H1 (cell line): ENCODE data around the gene SULF2. TPM values are rescaled to one million over a fixed set of nuclear protein-coding genes. Genes with fewer than 3 reads are reported as not detected.

Experiments used
- CTCF ChIA-PET: fragments of 300-600 bp; sonication (Branson Sonifier 250); formaldehyde crosslinking; loops from one replicate; lab custom pipeline; 2021; ENCODE audit not compliant: partially characterized antibody; lab: Charles Lee
- POLR2A ChIA-PET: fragments of 300-600 bp; sonication (Branson Sonifier 250); formaldehyde crosslinking; loops from one replicate; lab custom pipeline; 2021; ENCODE audit warnings: inconsistent platforms; ENCODE audit not compliant: partially characterized antibody; lab: Charles Lee
- DNase-seq, 2 experiments: peaks; one replicate each; pipeline versions ENCODE4 v3.0.0 to v3.0.0-alpha.2; 2010 to 2022; ENCODE audit warnings: low spot score in 2 of 2, low read depth in 1 of 2, mixed read lengths in 1 of 2
- FAIRE-seq: peaks from 2 replicates; lab custom pipeline; 2011; peaks lifted over from hg19 to GRCh38; lab: Jason Lieb, UNC
- H2AFZ ChIP-seq: 2 replicates; pipeline ENCODE4 v1.8.1; 2012; ENCODE audit warnings: low read length, inconsistent platforms
- H2AK5ac ChIP-seq: 2 replicates; pipeline ENCODE4 v1.6.1; 2013; ENCODE audit warnings: low read depth, low read length
- H2BK120ac ChIP-seq: replicated peaks from 2 replicates; pipeline ENCODE3; 2013; ENCODE audit warnings: low read depth, low read length, inconsistent platforms
- H2BK12ac ChIP-seq: 2 replicates; pipeline ENCODE4 v1.6.1; 2013; ENCODE audit warnings: low read depth, low read length
- H2BK15ac ChIP-seq: 2 replicates; pipeline ENCODE4 v1.6.1; 2013; ENCODE audit warnings: low read length
- H2BK20ac ChIP-seq: 2 replicates; pipeline ENCODE4 v1.6.1; 2013; ENCODE audit warnings: low read length
- H2BK5ac ChIP-seq: 2 replicates; pipeline ENCODE4 v1.6.1; 2013; ENCODE audit warnings: low read depth, low read length
- H3K14ac ChIP-seq: 2 replicates; pipeline ENCODE4 v1.6.1; 2013; ENCODE audit warnings: inconsistent platforms; ENCODE audit not compliant: insufficient read length
- H3K18ac ChIP-seq: 2 replicates; pipeline ENCODE4 v1.6.1; 2013; ENCODE audit warnings: low read length; ENCODE audit errors: extremely low read depth
- H3K23ac ChIP-seq: 2 replicates; pipeline ENCODE4 v1.6.1; 2013; ENCODE audit warnings: inconsistent platforms; ENCODE audit not compliant: insufficient read length
- H3K23me2 ChIP-seq: 2 replicates; pipeline ENCODE4 v1.6.1; 2013; ENCODE audit warnings: low read depth, low read length
- H3K27ac ChIP-seq: 2 replicates; pipeline ENCODE4 v1.6.1; 2011; ENCODE audit warnings: low read depth, low read length, inconsistent platforms
- H3K27me3 ChIP-seq, 4 experiments: replicated peaks in 1 of 4; 1 replicate in 1 of 4; 2 replicates in 3 of 4; pipeline versions ENCODE4 v1.6.1 to v1.8.1; 2011 to 2013; ENCODE audit warnings: low read length in 3 of 4, mild to moderate bottlenecking in 3 of 4, inconsistent platforms in 2 of 4, mixed read lengths in 2 of 4, moderate library complexity in 1 of 4; ENCODE audit not compliant: control insufficient read depth in 3 of 4, insufficient read depth in 3 of 4; ENCODE audit errors: extremely low read depth in 1 of 4
- H3K36me3 ChIP-seq, 4 experiments: 2 replicates each; pipeline versions ENCODE4 v1.6.1 to v1.8.1; 2011 to 2013; ENCODE audit warnings: mild to moderate bottlenecking in 4 of 4, low read length in 3 of 4, moderate library complexity in 2 of 4, control low read depth in 1 of 4, inconsistent platforms in 1 of 4; ENCODE audit not compliant: insufficient read depth in 4 of 4, control insufficient read depth in 2 of 4
- H3K4ac ChIP-seq: replicated peaks from 2 replicates; pipeline ENCODE3; 2013; ENCODE audit warnings: low read length, low read depth, mixed read lengths, inconsistent platforms; ENCODE audit not compliant: insufficient read length
- H3K4me1 ChIP-seq, 4 experiments: replicated peaks in 1 of 4; 1 replicate in 1 of 4; 2 replicates in 3 of 4; pipeline versions ENCODE4 v1.6.1 to v1.8.1; 2011 to 2013; ENCODE audit warnings: low read length in 3 of 4, inconsistent platforms in 2 of 4, mixed read lengths in 1 of 4; ENCODE audit not compliant: insufficient read depth in 4 of 4, control insufficient read depth in 3 of 4
- H3K4me2 ChIP-seq, 2 experiments: 2 replicates each; pipeline versions ENCODE4 v1.6.1 to v1.8.1; 2011 to 2013; ENCODE audit warnings: low read depth in 2 of 2, low read length in 2 of 2, control low read depth in 1 of 2, inconsistent platforms in 1 of 2, mild to moderate bottlenecking in 1 of 2; ENCODE audit not compliant: insufficient read depth in 1 of 2
- H3K4me3 ChIP-seq, 4 experiments: fragments of 200-600, 300-600 bp in 1 of 4; sonication (generic), shearing (Covaris generic), sonication (Bioruptor Twin) in 1 of 4; 2 replicates each; pipeline versions ENCODE4 v1.5.1 to v1.8.1; 2011 to 2016; ENCODE audit warnings: low read length in 4 of 4, low read depth in 3 of 4, control low read depth in 2 of 4, inconsistent platforms in 2 of 4, mild to moderate bottlenecking in 2 of 4, mixed read lengths in 1 of 4, moderate library complexity in 1 of 4; ENCODE audit not compliant: insufficient read depth in 2 of 4; ENCODE audit errors: extremely low read depth in 1 of 4
- H3K56ac ChIP-seq: replicated peaks from 2 replicates; pipeline ENCODE3; 2013; ENCODE audit warnings: low read depth, mild to moderate bottlenecking, mixed read lengths, low read length, inconsistent platforms; ENCODE audit not compliant: insufficient read length
- H3K79me1 ChIP-seq: 2 replicates; pipeline ENCODE4 v1.6.1; 2013; ENCODE audit warnings: low read depth, low read length, control low read depth
- H3K79me2 ChIP-seq, 2 experiments: 2 replicates each; pipeline versions ENCODE4 v1.6.1 to v1.8.1; 2012 to 2013; ENCODE audit warnings: low read length in 2 of 2, mild to moderate bottlenecking in 2 of 2, inconsistent platforms in 1 of 2; ENCODE audit not compliant: insufficient read depth in 2 of 2, control insufficient read depth in 1 of 2
- H3K9ac ChIP-seq, 4 experiments: replicated peaks in 1 of 4; 1 replicate in 1 of 4; 2 replicates in 3 of 4; pipeline versions ENCODE4 v1.6.1 to v1.8.1; 2011 to 2013; ENCODE audit warnings: low read depth in 3 of 4, low read length in 3 of 4, control low read depth in 2 of 4, mild to moderate bottlenecking in 2 of 4, moderate library complexity in 2 of 4, inconsistent platforms in 1 of 4; ENCODE audit errors: extremely low read depth in 1 of 4
- H3K9me3 ChIP-seq, 2 experiments: 2 replicates each; pipeline versions ENCODE4 v1.6.1 to v1.8.1; 2012 to 2013; ENCODE audit warnings: mild to moderate bottlenecking in 2 of 2, moderate library complexity in 2 of 2, control low read depth in 1 of 2, inconsistent platforms in 1 of 2, low read depth in 1 of 2, low read length in 1 of 2, mixed read lengths in 1 of 2; ENCODE audit not compliant: insufficient read depth in 2 of 2
- H4K20me1 ChIP-seq, 2 experiments: replicated peaks in 1 of 2; 2 replicates each; pipeline versions ENCODE3 to v1.8.1; 2011 to 2013; ENCODE audit warnings: inconsistent platforms in 2 of 2, low read length in 2 of 2, mild to moderate bottlenecking in 1 of 2; ENCODE audit not compliant: insufficient read depth in 2 of 2, control insufficient read depth in 1 of 2
- H4K5ac ChIP-seq: 2 replicates; pipeline ENCODE4 v1.6.1; 2013; ENCODE audit warnings: low read length, low read depth, mixed read lengths, inconsistent platforms; ENCODE audit not compliant: insufficient read length
- H4K8ac ChIP-seq: 2 replicates; pipeline ENCODE4 v1.8.0; 2013; ENCODE audit warnings: mild to moderate bottlenecking, moderate library complexity, low read length, inconsistent platforms; ENCODE audit not compliant: insufficient read depth; ENCODE audit errors: extremely low read depth
- H4K91ac ChIP-seq: replicated peaks from 2 replicates; pipeline ENCODE3; 2013; ENCODE audit warnings: low read length, mixed read lengths, inconsistent platforms; ENCODE audit not compliant: insufficient read length
- JUN ChIP-seq: IDR thresholded peaks from 2 replicates; pipeline ENCODE4 v1.6.1; 2011; ENCODE audit warnings: low read depth, mild to moderate bottlenecking, improper control_type of control experiment, low read length
- PHF8 ChIP-seq: fragments of 200-600 bp; sonication (generic); conservative IDR thresholded peaks from 2 replicates; pipeline ENCODE4 v1.7.1; 2012; ENCODE audit warnings: low read depth, mild to moderate bottlenecking, inconsistent platforms, low read length, moderate library complexity
- SAP30 ChIP-seq: fragments of 300-600 bp; sonication (generic); IDR thresholded peaks from 2 replicates; pipeline ENCODE4 v1.7.1; 2012; ENCODE audit warnings: low read length, moderate library complexity, mild to moderate bottlenecking, inconsistent platforms; ENCODE audit not compliant: insufficient read depth, insufficient replicate concordance
- SIX5 ChIP-seq: IDR thresholded peaks from 2 replicates; pipeline ENCODE4 v1.6.1; 2011; ENCODE audit warnings: mild to moderate bottlenecking, low read depth, low read length
- SP1 ChIP-seq: IDR thresholded peaks from 2 replicates; pipeline ENCODE4 v1.6.1; 2011; ENCODE audit warnings: low read depth, low read length
- SP2 ChIP-seq: IDR thresholded peaks from 2 replicates; pipeline ENCODE4 v1.6.1; 2012; ENCODE audit warnings: mild to moderate bottlenecking, low read length, inconsistent platforms
- TAF1 ChIP-seq: IDR thresholded peaks from 2 replicates; pipeline ENCODE4 v1.6.1; 2011; ENCODE audit warnings: mild to moderate bottlenecking, low read depth, low read length
- WGBS, 2 experiments: shearing (Covaris generic) in 1 of 2; methylation state at CpG; one replicate each; pipeline versions ENCODE4 v1.1.6 to v1.1.7; 2013 to 2015; ENCODE audit warnings: low lambda C conversion rate in 2 of 2, mixed read lengths in 2 of 2, inconsistent platforms in 1 of 2, low coverage in 1 of 2, missing lambda C conversion rate in 1 of 2; ENCODE audit not compliant: insufficient replicate concordance in 2 of 2, insufficient coverage in 1 of 2, insufficient read length in 1 of 2; ENCODE audit errors: extremely low coverage in 1 of 2, missing lambda C conversion rate in 1 of 2; 5-methylcytosine and 5-hydroxymethylcytosine counted together
- polyA plus RNA-seq, 7 experiments: library from polyadenylated mRNA; depleted of rRNA in 3 of 7; stranded (reverse) in 5 of 7; unstranded in 2 of 7; fragments of >200 nt in 5 of 7; fragments of 200-250 nt in 2 of 7; gene quantifications; 1 replicate in 5 of 7; 2 replicates in 1 of 7; 4 replicates in 1 of 7; pipeline versions ENCODE4 v1.2.1 to v1.2.3, GENCODE V29; 2011 to 2013; ENCODE audit warnings: missing spikeins in 2 of 7, mixed read lengths in 2 of 7
- total RNA-seq: library from RNA; stranded (reverse); fragmentation: NEBNext Ultra II Directional; extraction: Animal tissue kit (Norgen Biotek cat#: 25700); gene quantifications from 2 replicates; pipeline ENCODE4 v1.2.1, GENCODE V29; 2021
- TF ChIP-seq, protein P1 (sequence below): IDR thresholded peaks from 2 replicates; pipeline ENCODE4 v1.6.1; 2012; ENCODE audit warnings: inconsistent platforms
- TF ChIP-seq, protein P2 (sequence below): IDR thresholded peaks from 2 replicates; pipeline ENCODE4 v1.6.1; 2012; ENCODE audit warnings: low read length, inconsistent platforms

Gene SULF2
- total and polyA plus RNA-seq, 2 of the 8 experiments (the other 6 are each of a cell fraction or from before 2014, with no cell fraction given) = 15.7 to 28.2 TPM

- no peaks in the 10 kb centered on the region for H3K4me1 ChIP-seq
- H3K36me3 ChIP-seq = no peaks in the 10 kb centered on the region
- H2BK12ac ChIP-seq = no peak overlapping the region
- WGBS, 2 experiments = 81% methylated on average over 6 of the region's 7 CpGs; no CpG with 5 or more reads in 1 of the 2 experiments
- no peaks in the 10 kb centered on the region for H3K79me2 ChIP-seq
- H3K9ac ChIP-seq = no peak overlapping the region
- no peaks in the 10 kb centered on the region for H4K20me1 ChIP-seq
- H4K8ac ChIP-seq = no peak overlapping the region
- H3K23ac ChIP-seq = no peak overlapping the region
- no peak overlapping the region for H2BK120ac ChIP-seq
- TF ChIP-seq SIX5 = no peak
- TF ChIP-seq, protein P1, sequence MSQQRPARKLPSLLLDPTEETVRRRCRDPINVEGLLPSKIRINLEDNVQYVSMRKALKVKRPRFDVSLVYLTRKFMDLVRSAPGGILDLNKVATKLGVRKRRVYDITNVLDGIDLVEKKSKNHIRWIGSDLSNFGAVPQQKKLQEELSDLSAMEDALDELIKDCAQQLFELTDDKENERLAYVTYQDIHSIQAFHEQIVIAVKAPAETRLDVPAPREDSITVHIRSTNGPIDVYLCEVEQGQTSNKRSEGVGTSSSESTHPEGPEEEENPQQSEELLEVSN = no peak
- TF ChIP-seq SP1 = no peak
- TF ChIP-seq PHF8 = no peak
- TF ChIP-seq TAF1 = no peak
- TF ChIP-seq JUN = no peak
- no peak for TF ChIP-seq SP2
- TF ChIP-seq, protein P2, sequence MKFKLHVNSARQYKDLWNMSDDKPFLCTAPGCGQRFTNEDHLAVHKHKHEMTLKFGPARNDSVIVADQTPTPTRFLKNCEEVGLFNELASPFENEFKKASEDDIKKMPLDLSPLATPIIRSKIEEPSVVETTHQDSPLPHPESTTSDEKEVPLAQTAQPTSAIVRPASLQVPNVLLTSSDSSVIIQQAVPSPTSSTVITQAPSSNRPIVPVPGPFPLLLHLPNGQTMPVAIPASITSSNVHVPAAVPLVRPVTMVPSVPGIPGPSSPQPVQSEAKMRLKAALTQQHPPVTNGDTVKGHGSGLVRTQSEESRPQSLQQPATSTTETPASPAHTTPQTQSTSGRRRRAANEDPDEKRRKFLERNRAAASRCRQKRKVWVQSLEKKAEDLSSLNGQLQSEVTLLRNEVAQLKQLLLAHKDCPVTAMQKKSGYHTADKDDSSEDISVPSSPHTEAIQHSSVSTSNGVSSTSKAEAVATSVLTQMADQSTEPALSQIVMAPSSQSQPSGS = no peak
- TF ChIP-seq SAP30 = no peak
- TF ChIP-seq, all 59 proteins: peak for 0
- Histone ChIP-seq H3K18ac (no peak overlapping the region), H4K91ac (no peak overlapping the region), H3K4me2 (no peak overlapping the region), H2AFZ (no peak overlapping the region), H2BK5ac (no peak overlapping the region), H2AK5ac (no peak overlapping the region), H3K9me3 (no peaks in the 10 kb centered on the region), H2BK20ac (no peak overlapping the region), H3K23me2 (no peaks in the 10 kb centered on the region), H4K5ac (no peak overlapping the region), H3K14ac (no peak overlapping the region), H3K79me1 (no peaks in the 10 kb centered on the region), H3K27ac (no peak overlapping the region), H3K4me3 (no peak overlapping the region), H3K56ac (no peak overlapping the region), H3K27me3 (no peaks in the 10 kb centered on the region), H2BK15ac (no peak overlapping the region), H3K4ac (no peak overlapping the region)
- DNase-seq = no peak
- FAIRE-seq = no peak
- POLR2A ChIA-PET = interaction anchor here (0.7 kb wide), 1 partner anchor 221 kb away, joined by 3 read pairs; no protein-coding TSS in a partner anchor
- CTCF ChIA-PET = interaction anchor here (2.4 kb wide), 1 partner anchor 28 kb away, joined by 10 read pairs; no protein-coding TSS in a partner anchor
Observed at GRCh38 chr20:47705497-47705856, 79.8 kb downstream of the SULF2 start.
